Stimulated activated naive CD4-positive, alpha-beta T cell (primary cell): Measurements from ENCODE around the gene MTMR12.
A peak's percentile ranks its signal among the peaks of the same experiment; 100 is the strongest.
"Not testable (repeated sequence)": the region's sequence is repeated elsewhere in the genome, so short reads cannot be mapped to it uniquely, and the experiment has no call there.

Source experiments
- DNase-seq, 6 experiments: peaks; one replicate each; lab custom pipeline; 2025; lab: John Stamatoyannopoulos, UW

The MTMR12 gene

DNA sequence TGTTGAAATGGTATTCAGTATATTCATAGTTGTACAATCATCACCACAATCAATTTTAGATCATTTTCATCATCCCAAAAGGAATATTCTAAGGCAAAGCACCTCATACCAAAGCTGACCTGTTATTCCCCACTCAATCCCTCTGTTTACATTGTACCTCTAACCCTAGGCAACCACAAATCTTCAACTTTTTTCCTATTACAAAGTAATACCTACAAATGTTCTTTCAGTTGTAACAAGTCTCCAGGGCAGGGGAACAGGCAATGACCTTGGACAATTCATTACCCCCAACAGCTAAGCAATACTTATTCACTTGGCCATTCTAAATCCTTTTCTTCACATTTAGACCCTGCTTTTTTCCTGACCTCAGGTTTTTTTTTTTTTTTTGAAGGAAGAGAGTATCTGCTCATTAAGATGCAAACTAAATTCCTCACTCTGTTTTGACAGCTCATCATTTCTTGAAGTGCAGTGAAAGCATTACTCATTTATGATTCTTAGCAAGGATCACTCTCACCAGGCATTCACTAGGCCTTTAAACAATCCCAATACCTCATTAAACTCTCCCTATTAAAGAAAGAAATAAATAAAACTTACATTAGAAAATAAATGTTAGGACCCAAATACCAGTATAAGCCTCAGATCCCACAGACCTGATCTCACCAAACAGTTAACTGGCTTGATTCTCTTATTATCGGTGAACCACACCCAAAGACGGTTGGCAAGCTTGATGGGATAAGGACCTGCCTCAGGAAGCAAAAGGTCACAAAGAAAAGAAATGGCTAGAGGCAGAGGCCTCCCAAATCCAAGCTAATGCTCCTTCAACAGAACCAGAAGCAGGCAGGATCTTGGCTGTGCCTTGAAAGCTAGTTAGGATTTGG lies 15.3 kb downstream of the MTMR12 start:
- no peak for DNase-seq

DNA sequence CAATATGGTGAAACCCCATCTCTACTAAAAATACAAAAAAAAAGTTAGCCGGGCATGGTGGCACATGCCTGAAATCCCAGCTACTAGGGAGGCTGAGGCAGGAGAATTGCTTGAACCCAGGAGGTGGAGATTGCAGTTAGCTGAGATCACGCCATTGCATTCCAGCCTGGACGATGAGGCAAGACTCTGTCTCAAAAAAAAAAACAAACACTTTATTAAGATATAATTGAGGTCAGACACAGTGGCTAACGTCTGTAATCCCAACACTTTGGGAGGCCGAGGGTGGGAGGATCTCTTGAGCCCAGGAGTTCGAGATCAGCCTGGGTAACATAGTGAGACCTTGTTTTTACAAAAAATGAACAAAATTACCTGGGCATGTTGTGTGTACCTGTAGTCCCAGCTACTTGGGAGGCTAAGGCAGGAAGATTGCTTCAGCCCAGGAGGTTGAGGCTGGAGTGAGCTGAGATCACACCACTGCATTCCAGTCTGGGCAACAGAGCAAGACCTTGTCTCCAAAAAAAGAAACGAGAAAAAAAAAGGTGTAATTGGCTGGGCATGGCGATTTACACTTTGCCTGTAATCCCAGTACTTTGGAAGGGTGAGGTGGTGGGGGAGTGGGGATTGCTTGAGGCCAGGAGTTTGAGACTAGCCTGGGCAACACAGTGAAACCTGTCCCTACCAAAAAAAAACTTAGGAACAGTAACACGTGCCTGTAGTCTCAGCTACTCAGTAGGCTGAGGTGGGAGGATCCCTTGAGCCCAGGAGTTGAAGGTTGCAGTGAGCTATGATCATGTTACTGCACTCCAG lies 16.6 kb downstream of the MTMR12 start:
- not testable (repeated sequence) for DNase-seq

DNA sequence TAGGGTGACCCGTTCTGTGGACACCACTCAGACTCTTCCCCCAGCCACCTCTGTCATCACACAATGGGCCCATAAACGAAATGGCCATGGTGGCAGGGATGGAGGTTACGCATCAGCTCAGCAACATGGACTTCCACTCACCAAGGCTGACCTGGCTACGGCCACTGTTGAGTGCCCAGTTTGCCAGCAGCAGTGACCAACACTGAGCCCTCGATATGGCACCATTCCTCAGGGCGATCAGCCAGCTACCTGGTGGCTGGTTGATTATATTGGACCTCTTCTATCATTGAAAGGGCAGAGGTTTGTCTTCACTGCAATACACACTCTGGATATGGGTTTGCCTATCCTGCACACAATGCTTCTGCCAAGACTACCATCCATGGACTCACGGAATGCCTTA lies 21.1 kb downstream of the MTMR12 start:
- DNase-seq: no peak

DNA sequence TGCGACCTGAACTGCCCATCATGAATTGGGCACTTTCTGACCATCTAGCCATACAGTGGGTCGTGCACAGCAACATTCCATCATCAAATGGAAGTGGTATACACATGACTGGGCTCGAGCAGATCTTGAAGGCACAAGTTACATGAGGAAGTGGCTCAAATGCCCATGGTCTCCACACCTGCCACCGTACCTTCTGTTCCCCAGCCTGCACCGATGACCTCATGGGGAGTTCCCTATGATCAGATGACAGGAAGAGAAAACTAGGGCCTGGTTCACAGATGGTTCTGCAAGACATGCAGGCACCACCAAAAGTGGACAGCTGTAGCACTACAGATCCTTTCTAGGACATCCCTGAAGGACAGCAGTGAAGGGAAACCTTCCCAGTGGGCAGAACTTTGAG lies 21.8 kb downstream of the MTMR12 start:
- no peak for DNase-seq

DNA sequence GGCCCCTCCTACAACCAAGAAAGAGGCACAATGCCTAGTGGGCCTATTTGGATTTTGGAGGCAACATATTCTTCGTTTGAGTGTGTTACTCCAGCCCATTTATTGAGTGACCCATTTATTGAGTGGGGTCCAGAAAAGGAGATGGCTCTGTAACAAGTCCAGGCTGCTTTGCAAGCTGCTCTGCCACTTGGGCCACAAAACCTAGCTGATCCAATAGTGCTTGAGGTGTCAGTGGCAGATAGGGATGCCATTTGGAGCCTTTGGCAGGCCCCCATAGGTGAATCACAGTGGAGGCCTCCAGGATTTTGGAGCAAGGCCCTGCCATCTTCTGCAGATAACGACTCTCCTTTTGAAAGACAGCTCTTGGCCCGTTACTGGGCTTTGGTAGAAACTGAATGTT lies 22.2 kb downstream of the MTMR12 start:
- DNase-seq: not testable (repeated sequence)

DNA sequence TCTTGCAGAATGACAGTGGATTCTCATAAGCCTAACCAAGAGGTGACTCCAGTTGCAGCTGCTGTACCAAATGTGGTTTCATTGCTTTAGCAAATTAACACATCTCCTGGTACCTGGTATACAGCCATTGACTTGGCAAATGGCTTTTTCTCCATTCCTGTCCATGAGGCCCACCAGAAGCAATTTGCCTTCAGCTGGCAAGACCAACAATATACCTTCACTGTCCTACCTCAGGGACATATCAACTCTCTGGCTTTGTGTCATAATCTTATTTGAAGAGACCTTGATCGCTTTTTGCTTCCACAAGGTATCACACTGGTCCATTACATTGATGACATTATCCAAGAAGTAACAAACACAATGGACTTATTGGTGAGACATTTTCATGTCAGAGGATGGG lies 22.8 kb downstream of the MTMR12 start:
- not testable (repeated sequence) for DNase-seq

DNA sequence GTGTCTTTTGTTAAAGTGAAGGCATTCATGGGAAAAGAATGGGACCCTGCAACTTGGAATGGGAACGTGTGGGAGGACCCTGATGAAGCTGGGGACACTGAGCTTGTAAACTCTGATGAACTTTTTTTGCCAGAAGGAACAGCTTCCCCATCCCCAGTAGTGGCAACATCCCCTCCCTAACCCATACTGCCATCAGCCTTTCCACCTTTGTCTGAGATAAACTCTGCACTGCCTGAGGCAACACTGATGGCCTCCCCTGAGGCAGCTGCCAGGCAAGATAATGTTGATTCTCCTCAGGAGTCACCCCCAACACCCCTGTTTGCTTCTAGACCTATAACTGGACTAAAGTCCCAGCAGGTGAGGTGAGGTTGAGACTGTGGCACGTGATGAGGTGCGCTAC lies 24.6 kb downstream of the MTMR12 start:
- not testable (repeated sequence) for DNase-seq

DNA sequence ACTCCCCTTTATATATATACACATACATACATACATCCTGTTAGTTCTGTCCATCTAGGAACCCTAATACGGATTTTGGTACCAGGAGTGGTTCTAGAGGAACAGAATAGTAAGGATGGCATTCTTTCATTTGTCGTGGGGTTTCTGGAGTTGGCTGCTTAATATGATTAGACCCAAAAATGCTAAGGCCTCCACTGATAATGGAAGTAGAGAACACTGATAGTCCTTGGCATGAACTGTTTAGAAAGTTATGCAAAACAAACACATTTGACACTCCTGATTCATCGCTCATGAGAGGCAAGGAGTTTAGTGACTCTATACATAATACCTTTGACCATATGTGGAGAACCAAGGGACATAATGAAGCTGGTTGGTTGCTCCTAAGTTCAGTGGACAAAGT lies 25.2 kb downstream of the MTMR12 start:
- not testable (repeated sequence) for DNase-seq

DNA sequence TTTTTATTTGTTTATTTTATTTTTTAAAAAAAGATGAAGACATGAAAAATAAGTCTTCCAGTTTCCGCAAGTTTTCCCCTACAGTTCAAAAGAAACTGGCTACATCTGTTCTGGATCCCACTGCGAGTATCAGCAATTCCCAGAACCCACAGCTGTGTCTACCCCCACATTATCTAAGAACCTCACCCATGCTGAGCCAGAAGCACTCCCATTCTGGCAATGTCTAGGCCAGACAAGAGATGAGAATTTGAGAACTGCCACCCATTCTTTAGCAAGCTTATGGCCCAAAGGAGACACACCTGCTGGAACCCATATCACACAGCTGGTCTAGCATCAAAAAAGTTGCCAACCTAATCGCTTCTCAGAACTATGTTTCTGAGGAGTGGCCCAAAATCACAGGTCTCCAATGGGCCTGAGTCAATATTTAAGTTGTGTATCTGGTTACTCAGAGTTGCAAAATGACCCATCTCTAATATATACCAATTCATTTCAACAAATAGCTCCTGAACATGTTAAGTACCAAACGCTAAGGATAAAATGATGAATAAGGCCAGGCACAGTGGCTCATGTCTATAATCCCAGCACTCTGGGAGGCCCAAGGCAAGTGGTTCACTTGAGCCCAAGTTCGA lies 27.1 kb downstream of the MTMR12 start:
- DNase-seq: no peak

DNA sequence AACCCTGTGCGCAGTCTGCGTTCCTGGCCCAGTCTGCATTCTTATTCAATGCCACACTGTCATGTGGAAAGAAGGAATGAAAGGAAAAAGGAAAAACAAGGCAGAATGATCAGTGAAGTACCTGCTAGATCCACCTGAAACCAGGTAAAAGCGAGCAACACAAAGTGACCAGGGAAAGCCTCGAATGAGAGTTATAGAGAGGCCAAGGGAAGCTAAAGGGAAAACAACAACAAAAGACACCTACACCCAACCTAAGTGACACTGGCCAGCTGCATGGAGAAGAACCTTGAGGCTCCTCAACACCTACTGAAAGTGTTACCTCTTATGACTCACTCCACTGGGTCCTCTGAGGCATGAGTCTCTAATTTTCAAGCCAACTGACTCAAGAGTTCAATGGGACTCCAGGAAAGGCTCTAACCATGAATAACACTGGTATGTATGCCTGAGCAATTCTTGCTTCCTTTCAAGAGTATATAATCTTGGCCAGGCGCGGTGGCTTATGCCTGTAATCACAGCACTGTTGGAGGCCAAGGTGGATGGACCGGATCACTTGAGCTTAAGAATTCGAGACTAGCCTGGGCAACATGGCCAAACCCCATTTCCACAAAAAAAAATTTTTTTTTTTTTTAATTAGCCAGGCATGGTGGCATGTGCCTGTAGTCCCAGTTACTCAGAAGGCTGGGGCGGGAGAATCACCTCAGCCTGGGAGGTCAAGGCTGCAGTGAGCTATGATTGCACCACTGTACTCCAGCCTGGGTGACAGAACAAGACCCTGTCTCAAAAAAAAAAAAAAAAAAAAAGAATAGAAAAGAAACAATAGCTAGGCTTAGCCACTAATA lies 29.0 kb downstream of the MTMR12 start:
- DNase-seq: no peak

DNA sequence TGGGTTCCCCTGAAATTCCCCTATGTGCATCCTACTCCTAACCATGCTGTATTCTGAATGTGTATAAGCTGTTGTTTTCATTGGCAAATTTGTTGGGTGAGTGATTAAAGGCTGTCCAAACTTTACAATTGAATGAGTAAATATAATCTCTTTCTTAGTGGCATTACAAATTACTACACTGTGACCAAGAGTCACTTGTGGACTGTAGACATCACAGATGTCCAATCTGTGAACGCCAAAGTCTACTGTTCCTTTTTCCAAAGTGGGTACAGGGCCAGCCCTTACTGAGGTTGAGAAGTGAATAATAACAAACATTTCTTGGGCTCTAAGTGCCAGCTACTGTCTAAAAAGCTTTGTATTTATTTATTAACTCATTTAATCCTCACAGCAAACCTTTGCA lies 29.7 kb downstream of the MTMR12 start:
- DNase-seq: no peak

DNA sequence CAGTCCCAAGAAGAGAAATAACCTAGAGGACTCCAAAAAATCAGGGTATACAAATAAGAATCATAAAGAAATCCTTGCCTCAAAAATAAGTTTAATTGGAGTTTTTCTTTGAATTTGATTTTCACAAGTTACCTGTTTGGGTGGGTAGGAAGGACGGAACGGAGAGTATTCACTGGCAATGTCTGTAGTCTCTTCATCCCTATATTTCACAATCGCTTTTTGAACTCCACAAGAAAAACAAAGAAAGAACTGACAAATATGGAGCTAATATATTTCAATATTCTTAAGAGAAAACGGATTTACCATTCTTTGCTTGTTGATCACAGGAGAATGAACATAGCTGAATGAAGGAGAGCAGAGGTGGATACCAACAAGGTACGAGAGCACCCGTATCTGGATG lies 30.1 kb downstream of the MTMR12 start:
- no peak for DNase-seq

DNA sequence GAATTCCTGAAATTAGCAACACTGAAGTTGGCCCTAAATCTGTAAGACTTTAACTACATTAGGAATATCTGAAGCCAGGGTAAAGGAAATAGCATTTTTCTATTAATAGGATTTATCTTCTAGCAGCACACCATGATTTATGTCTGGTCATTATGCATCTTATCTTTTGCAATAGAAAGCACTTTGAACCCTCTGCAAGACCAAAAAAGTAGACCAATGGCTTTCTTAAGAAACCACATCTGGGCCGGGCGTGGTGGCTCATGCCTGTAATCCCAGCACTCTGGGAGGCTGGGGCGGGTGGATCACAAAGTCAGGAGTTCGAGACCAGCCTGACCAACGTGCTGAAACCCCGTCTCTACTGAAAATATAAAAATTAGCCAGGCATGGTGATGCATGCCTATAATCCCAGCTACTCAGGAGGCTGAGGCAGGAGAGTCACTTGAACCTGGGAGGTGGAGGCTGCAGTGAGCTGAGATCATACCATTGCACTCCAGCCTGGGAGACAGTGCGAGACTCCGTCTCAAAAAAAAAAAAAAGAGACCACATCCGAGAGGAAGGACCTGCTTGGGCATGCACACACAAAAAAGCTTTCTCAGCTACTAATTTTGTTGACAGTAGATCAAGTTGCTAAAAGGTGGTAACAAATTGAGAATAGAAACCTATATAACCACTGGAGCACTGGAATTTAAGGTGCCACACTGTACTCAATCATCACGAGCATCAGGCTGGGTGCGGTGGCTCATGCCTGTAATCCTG lies 31.2 kb downstream of the MTMR12 start:
- not testable (repeated sequence) for DNase-seq

DNA sequence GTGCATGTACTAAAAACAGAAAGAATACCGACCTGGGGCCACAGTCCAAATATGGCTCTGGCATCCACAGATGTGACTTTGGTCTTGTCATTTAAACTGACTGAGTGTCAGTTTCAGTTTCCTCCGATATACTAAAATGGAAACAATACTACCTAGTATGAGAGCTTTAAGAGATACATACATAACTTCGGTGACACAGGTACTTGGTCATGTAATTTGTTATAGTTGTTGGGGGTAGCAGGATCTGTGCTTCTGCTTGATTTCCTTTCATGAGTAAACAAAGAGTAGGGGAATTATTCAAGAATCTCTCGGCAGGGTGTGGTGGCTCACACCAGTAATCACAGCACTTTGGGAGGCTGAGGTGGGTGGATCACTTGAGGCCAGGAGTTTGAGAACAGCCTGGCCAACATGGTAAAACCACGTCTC lies 32.1 kb downstream of the MTMR12 start:
- no peak for DNase-seq

DNA sequence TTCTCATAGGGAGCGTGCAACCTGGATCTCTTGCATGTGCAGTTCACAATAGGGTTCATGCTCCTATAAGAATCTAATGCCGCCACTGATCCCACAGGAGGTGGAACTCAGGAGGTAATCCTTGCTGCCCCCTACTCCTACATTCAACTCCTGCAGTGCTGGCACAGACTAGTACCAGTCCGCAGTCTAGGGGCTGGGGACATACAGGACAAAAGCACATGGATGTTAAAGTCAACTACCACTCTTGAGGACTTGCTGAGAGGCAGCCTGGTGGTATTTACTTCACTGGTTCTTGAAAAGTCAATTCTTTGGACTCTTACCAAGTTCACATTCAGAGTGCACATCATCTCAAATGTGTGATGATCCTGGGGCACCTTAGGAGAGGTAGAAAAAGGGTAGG lies 33.0 kb downstream of the MTMR12 start:
- no peak for DNase-seq

DNA sequence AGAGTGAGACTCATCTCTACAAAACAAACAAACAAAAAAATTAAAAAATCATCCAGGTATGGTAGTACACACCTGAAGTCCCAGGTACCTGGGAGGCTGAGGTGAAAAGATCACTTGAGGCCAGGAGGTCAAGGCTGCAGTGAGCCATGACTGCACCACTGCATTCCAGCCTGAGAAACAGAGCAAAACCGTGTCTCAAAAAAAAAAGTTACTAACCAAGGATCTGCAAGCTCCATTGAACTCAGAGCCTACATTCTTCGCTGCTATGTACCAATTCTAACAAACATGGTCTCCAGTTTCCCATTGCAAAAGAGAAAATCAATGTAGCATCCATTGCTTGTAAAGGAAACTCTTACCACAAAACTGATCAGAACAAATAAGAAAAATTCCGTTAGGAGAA lies 33.5 kb downstream of the MTMR12 start:
- no peak for DNase-seq

DNA sequence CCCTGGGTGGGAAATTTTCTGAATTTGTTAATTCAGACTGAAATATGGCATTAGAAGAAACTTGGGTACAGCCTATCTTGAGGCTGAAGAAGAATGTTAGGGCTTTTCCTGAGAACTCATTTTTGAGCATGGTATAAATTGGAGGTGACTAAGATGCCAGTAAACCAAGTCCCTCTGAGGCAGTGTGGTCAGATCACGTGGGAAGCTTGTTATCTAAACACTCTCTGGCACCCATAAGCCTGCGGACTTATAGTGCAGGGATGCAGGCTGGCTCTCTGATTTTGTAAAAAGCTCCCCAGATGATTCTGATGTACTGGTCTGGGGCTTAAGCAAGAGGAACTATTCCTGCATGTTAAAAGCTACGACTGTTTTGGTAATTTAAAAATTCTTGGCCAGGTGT lies 34.3 kb downstream of the MTMR12 start:
- no peak for DNase-seq

DNA sequence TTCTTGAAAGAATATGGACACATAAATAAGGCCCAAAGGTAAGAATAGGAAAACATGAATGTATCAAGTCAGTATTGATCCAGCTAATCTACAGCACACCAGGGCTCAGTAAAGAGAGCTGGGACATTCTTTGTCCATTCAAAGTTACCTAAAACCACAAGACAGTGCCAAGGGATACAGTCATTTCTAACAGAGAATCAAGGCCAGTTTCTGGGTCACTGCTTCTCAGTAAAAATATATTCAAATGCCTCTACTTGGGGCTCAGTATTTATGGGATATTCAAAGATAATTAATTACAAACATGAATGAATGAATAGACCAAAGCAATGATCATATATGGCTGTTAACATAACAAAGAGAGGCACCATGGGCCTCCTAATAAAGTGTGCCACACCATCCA lies 34.9 kb downstream of the MTMR12 start:
- DNase-seq: no peak

DNA sequence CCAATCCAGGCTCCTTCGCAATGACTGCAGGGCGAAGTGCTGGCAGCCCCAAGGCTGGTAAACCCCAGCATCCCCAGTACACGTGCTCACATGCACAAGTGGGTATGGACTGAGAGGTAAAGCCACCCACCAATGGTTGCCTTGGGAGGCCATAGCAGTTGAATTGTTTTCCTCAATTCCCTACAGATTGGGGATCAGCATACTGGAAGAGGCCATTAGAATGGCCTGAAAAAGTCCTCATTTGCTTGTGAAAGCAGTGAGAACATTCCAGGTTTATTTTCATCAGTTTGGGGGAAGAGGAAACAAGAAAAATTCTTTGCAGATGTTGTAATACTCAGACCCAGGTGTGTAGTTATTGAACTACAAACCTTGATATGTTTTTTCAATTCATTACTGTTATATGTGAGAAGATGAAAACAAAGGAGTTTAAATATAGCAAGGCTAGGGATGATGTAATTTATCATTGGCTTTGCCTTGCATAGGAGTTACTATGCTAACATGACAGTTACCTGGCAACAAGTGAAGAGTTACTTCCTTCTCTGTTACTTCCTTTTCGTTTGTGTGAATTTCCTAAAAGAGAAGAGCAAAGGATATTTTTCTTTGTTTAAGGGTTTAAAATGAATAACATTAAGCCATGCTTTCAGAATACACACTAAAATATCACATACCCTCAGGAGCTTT lies 36.4 kb downstream of the MTMR12 start:
- peak in 3 of 6 experiments; percentile 3 to 15 (median 8) for DNase-seq

DNA sequence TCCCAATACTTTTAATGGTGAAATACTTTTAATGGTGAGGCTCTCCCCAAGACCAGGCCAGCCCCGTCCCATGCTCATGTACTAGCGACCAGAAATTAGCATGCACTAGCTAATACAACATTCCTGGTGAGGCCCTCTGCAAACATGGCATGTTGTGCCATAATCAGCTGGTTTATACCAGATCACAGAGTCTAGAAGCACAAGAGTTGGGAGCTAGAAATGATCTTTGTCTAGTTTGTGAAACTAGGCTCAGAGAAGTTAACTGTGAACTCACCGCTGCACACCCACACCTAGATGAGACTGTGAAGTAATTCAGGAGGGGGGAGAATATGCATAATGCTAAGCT lies 37.4 kb downstream of the MTMR12 start:
- DNase-seq: no peak
